HG02623 (cell line): Measurements from ENCODE around the gene FANCC.

Experiments
- ATAC-seq: cut with Tn5 transposase; IDR thresholded peaks from one replicate; pipeline ENCODE4 v1.9.1; 2021; ENCODE audit warnings: moderate library complexity; ENCODE audit not compliant: unreplicated experiment

Gene FANCC, protein sequence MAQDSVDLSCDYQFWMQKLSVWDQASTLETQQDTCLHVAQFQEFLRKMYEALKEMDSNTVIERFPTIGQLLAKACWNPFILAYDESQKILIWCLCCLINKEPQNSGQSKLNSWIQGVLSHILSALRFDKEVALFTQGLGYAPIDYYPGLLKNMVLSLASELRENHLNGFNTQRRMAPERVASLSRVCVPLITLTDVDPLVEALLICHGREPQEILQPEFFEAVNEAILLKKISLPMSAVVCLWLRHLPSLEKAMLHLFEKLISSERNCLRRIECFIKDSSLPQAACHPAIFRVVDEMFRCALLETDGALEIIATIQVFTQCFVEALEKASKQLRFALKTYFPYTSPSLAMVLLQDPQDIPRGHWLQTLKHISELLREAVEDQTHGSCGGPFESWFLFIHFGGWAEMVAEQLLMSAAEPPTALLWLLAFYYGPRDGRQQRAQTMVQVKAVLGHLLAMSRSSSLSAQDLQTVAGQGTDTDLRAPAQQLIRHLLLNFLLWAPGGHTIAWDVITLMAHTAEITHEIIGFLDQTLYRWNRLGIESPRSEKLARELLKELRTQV

DNA sequence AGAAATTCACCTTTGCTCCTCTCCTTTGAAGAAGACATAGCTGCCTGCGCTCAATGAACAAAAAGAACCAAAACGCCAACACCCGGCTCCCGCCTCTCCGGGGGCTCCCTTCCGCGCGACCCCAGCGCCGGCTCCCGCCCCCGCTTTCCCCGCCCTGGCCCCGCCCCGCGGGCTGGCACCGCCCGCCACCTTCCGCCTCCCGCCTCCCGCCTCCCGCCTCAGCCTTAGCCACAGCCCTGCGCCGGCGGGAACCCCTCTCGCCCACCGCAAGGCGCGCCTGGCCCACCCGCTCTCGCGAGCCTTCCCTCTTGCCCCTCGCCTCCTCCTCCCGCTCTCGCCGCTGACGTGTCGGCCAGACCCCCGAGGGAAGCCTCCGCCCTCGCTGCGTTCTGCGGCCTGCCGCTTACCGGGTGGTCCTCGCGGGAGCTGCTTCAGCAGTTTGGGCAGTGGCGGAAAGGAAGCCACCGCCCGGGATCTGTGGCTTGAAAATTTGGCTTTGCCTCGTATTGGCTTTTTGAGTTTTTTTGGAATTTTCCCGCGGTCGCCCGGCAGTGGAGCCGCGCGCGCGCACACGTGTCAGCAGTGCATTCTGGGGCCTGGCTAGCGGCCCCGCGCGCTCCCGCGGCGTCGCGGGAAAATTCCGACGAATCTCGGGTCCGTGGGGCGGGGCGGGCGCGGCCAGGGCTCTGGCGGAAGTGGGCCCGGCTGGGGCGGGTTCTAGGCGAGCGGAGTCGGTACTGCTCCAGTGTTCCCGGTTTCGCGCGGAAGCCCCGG lies at the start of gene FANCC:
TSS of gene FANCC (minus strand) at position 591 of the 774 bp plus-strand sequence. CDS start 68,418 bp downstream, outside the sequence.
- peak; percentile 80 for ATAC-seq

DNA sequence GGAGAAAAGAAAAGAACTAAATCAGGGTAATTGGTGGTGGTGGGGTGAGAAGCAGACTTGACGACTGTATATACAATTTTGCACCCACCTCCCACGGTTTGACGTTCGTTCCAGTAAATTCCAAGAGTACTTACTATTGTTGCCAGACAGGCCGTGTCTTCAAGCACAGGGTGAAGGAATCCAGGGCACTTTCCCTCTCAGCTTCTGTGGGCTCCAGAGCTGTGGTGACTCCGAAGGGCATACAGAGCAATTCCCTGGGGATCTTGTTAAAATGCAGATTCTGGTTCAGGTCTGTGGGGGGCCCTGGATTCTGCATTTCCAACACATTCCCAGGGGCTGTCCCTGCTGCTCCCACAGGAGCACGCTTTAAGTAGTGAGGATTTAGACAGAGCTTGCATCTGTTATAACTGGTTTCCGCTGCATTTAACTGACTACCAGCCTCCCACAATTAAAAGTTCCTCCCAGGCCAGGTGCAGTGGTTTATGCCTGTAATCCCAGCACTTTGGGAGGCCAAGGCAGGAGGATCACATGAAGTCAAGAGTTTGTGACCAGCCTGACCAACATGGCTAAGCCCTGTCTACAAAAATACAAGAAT lies 49.3 kb upstream of the FANCC start:
- no peak for ATAC-seq

DNA sequence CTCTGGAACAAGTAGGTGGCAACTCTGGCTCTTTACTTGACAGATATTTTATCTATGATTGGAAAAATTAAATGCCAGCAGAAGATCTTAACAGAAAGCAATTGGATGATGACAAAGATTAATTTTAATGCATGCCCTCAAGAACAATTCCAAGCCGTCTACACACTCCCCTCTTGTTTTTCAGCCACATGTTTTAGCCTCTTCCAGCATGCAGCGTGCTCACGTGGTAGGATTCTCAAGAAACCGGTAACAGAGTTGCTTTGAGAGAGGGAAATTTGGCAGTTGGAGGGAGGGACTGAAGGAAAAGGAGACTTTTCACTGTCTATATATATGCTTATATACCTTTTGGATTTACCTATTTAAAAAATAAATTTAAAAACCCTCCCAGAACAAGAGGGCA lies 48.3 kb upstream of the FANCC start:
- ATAC-seq = no peak

DNA sequence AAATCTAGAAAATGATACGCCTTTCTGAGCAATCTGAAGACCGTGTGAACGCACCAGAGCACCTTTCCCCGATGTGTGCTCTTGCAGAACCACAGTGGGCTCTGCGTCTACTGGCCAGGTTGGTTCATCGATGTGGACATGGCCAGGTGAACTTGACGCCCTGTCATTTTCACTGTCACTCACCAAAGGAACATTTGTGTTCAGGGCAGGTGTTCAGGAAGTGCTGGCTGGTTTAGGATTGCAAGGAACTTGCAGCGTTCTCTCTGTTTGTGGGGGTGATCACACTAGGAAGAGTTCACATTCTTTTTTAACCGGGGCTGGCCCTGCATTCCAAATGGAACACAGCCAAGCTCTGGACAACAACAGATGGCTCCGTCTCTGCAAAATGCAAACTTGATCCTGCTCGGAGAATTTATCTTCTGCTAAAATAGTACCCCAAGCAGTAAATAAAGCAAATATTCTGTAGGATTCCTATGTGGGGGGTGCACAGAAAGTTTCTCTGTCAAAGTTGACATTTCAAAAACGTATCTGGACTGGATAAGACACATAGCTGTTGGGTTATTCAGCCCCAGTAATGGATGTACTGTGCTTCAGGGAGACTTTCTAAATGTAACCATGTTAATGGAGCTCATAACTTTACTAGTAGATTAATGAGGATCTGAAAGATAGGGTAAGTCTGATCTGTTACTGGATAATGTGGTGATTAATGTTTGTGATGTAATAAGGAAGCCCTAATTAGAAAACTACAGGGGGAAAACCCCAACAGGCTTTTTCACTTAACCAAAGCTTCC lies 45.7 kb upstream of the FANCC start:
- no peak for ATAC-seq

DNA sequence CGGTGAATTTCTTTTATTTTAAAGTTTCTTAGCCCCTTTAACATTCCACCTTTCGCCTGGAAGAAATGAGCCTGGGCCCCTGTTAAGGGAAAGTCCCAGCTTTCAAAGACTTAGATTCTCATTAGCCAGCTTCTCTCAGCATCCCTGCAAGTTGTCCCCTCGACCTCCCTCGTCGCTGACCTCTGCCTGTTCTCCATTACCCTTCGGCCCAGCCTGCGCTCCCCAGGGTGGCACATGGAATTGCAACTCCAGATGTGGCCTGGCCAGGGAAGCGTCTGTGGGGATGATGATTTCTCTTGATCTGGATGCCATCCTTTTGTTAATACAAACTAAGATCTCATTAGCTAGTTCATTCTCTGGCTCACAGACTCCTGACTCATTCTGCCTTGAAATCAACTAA lies 43.4 kb upstream of the FANCC start:
- no peak for ATAC-seq

DNA sequence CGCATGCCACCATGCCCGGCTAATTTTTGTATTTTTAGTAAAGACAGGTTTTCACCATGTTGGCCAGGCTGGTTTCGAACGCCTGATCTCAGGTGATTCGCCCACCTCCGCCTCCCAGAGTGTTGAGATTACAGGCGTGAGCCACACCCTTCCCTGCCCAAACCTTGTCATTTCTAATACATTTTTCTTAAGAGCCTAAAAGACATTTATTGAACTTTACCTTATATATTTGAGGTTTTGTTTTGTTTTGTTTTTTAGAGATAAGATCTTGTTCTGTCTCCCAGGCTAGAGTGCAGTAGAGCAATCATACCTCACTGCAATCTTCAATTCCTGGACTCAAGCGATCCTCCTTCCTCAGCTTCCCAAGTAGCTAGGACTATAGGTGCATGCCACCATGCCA lies 39.8 kb upstream of the FANCC start:
- ATAC-seq = no peak

DNA sequence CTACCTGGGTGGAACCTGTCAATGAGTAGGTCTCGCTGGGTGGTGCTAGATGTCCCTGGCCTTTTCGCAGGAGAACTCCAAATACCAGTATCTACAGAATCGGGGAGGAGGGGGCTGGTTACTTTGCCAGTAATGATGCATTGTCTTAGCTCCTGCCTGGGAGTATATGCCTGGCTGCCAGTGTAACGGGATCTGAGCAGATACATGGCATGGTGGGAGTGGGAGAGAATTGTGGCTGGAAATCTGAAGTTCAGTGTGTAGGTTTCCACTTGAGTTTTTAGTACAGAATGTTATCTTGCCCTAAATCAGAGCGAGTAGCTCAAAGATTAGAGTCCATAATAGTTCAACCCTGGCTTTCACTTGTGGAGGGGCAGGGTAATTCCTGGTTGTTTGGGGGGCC lies 38.0 kb upstream of the FANCC start:
- no peak for ATAC-seq

DNA sequence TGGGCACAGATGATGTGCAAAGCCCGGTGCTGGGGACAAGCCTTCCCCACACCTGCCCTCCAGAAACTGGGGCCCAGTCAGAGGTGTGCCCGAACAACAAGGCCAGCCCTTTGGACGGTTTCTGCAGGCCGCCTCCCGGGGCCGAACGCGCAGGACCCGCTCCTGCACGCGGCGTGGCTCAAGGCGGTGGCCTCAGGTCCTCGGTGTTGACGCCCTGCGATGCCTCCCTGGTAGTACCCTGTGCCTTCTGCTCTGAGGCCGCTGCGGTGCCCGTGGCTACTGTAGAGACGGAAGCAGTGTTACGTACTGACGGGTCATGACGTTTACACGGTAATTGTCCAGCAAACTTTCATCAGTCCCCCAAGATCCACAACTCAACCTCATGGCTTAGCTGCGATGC lies 33.5 kb upstream of the FANCC start:
- ATAC-seq = no peak

DNA sequence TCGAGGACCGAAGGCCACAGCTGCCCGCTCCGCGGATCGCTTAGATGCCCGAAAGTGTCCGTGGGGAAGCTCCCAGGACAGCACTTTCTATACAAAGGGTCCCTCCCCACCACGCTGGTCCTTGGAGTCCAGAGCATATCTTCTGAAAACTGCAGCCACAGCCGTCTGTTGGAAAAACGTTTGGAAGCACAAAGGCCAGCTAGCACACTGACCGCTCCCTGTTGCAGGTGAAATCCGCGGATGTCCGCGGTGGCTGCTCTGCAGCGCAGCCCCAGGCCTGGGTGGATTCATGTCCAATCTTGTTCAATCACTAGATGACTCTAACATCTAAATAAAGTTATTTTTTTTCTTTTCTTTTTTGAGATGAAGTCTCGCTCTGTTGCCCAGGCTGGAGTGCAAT lies 32.8 kb upstream of the FANCC start:
- no peak for ATAC-seq

DNA sequence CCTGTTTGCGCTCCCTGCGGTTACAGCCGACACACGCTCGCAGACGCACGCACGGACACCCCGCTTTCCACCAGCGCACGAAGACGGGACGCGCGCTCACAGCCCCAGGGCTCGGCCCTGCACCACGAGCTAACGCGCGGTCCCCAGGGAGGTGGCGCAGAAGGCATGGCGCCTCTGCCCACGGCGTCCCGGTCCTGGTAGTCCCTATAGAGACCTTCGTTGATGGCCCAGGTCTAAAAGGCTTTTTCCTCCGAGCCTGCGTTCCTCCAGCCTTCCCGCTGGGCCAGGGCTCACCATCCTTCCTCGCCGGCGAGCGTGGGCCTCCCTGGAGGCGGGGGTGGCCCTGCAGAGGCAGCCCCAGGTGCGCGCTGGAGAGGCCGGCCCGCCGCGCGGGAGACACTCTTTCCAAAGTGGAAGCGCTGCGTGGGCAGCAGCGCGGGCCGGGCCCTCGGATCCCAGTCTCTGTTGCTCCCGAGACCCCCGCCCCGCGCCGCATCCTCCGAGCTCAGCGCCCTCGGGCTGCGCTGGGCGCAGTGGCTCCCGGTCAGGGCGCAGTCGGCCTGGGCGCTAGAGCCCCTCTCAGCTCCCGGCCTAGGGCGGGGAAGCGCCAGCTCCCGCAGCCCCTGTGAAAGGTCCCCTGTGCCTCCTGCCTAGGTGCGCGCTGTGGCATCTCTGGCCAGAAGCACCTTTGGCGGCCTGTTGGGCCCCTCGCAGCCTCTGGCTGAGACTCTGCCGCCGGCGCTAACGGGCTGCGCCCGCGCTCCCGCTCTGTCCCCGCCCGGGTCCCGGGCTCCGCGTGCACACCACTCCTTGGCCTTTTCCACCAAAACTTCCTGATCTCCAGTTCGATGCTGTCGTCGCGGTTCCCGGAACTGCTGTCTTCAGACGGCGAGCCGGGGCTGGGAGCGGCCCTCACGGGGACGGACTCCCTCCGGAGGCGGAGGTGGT lies 31.9 kb upstream of the FANCC start:
- ATAC-seq = no peak

DNA sequence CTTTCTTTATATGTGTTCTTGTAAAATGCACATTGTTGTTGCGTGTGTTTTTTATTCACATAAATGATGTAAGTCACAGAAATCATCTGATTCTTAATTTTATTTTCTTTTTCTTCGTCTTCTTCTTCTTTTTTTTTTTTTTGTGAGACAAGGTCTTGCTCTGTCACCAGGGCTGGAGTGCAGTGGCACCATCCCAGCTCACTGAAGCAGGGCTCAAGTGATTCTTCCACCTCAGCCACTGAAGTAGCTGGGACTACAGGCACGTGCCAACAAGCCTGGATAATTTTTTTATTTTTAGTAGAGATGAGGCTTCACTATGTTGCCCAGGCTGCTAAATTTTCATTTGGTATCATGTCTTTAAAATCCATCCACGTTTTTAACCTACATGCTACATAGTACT lies 28.5 kb upstream of the FANCC start:
- no peak for ATAC-seq

DNA sequence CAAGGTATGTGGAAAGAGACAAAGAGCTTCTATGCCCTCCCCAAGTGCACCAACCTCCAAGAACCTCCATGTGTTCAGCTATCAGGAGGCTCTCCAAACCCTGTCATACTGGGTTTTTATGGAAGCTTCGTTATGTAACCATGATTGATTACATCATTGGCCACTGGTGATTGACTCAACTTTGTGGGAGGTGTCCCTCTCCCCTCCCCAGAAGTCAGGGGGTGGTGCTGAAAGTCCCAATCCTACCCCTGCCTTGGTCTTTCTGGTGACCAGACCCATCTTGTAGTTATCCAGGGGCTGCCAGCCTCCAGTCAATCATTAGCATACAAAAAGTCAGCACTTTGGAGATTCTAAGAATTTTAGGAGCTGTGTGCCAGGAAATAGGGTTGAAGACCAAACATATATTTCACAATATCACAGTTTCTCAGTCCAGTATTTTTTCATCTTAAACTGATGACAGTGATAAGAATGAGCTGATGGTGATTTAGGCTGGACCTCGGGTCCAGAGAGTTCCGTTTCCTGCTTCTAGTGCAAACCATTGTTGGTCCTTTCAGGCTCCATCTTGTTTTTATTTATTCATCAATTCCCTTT lies 27.3 kb upstream of the FANCC start:
- ATAC-seq = no peak

DNA sequence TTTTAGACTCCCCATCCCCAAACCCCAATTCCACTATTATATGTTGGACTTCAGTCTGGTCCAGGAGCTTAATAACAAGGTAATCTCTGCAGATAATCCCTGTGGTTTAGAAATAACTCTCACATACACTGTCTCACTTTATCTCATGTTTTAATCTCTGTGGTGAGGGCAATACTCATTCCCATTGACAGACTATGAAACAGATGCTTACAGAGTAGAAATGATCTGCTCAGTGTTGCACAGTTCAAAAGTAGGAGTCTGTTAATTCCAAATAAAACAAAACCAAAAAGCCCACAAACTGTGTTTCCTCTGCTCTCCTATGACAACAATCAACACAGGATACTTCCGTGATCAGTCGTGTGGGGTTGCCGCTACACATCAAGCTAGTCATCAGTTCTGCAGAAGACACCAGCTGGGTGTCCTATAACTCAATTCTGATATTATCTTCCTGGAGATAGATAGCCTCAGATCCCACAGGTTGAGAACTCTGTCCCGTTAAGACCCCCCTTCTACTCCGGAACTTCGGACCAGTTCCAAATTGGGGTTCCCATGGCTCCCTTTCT lies 26.3 kb upstream of the FANCC start:
- no peak for ATAC-seq

DNA sequence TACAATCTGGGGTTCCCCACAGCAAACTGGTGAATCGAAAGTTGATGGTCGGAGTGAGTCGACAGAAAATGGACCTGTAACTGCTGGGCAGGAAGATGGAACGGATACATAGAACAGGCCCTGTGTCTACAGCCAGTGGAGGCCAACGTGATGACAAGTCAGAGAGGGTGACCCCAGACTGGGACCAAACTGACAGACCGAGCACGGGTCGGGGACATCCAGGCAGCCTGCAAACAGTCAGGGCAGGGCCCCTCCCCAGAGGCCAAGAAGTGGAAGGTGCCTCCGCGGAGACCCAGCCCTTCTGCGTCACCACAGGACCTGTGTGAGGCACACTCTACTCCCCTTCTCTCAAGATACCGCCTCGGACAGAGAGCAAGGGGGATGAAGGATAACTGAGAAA lies 25.1 kb upstream of the FANCC start:
- ATAC-seq = no peak

DNA sequence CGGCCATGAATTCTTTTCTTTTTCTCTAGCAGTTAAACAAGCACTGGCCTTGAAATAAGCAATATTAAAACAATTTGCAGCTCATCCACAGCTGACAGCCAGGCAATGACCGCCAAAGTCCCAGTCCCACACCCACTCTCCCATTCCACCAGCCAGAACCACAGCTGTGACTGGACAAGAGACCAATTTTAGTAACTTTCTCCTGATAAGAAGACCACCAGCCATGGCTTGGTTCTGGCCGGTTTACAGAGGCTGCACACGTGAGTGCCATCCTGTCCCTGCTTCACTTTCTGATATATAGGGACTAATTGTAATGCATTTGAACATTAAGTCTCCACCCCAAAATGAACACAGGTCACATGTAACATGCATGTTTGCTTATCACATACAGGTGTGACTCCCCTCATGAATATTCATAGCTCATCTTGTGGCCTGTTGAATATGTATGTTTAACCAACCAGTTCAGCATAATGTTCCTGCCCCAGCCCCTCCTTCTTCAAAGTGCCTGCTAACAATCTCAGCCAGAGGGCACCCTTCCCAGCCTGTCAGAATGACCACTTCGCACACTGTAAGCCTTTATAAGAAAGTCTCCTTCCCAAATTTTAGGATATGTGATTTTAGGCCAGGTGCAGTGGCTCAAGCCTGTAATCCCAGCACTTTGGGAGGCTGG lies 23.9 kb upstream of the FANCC start:
- ATAC-seq = no peak

DNA sequence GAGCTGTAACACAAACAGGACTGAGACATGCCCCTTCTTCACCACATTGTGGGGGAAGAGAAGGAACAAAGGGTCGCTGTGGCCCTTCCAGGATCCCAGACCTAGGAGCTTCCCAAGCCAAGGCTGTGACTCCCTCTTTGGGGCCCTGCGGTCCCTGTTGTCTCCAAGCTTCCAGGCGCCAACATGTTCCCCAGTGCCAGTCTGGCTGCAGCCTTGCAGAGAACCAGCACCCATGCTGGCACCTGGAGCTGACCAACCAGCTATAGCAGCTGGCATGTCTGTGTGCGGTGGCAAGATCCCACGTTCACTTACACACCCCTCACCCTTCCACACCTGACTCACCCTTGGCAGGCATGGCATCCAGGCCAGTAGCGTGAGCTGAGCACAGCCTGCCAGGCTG lies 20.7 kb upstream of the FANCC start:
- ATAC-seq = no peak

DNA sequence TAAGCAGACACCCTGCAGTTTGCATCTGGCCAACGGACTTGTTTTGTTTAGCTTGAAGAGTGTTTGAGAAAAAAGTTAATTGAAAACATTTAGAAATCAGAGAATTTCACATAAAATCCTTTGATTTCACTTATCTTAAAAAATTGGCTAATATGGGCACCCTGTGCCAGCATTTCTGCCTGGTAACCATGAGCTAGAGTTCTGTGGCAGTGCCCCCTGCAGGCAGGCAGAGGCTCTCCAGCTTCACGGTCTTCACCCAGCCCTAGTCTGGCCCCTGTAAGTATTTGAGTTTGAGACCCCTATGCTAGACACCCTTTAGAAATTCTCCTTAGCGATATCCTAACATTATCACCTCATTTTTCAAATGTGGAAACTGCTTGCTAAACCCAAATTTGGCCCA lies 18.8 kb upstream of the FANCC start:
- no peak for ATAC-seq

DNA sequence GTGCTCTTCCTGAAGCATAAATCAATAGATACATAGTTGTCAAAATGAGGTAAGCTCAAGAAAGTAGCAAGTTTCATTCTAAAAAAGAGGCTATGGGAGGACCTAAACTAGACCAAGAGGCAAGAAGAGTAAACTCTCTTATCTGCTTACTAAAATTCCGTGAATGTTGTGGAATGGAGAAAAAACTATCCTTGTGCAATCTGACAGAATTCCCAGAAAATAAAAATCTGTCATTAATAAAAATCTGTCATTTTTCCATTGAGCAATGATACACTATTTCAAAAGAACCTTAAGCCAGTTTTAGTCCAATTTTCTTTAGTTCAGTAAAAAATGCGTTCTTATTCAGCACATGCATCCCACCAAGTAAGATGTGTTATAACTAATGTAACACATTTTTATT lies 15.9 kb upstream of the FANCC start:
- ATAC-seq = no peak

DNA sequence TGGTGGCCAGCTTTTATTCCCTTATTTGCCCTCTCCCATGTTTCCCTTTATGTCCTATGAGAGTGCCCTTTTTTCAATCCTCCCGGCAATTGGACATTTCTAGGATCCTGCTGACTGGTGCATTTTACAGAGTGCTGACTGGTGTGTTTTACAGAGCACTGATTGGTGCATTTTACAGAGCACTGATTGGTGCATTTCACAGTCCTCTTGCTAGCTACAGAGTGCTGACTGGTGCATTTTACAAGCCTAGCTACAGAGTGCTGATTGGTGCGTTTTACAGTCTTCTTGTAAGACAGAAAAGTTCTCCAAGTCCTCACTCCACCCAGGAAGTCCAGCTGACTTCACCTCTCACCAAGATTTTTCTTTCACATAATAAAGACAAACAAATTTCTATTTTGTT lies 15.4 kb upstream of the FANCC start:
- no peak for ATAC-seq
